ENCODE data around the gene CTNNA2. TPM values are rescaled to one million over a fixed set of nuclear protein-coding genes. Genes with fewer than 3 reads are reported as not detected.

Gene CTNNA2
- total and polyA plus RNA-seq, 12 donors = 0.09 to 0.57 (median 0.15) TPM; not detected in 9

- intact Hi-C loops (cut with DNase I) = no loop called here
- Histone ChIP-seq H3K27me3 (no peaks in the 10 kb centered on the region), H3K36me3 (no peaks in the 10 kb centered on the region), H3K4me3 (no peak overlapping the region), H3K4me1 (no peaks in the 10 kb centered on the region), H3K27ac (no peak overlapping the region), H3K9me3 (no peaks in the 10 kb centered on the region)
- DNase-seq = no peak
- ATAC-seq = no peak
- 72 to 74% methylated on average over 9 of the region's 9 CpGs for WGBS, 2 donors
- TF ChIP-seq CTCF (IDR thresholded peaks at IDR 0.05) = no peak
These were observed 98.7 kb downstream of the CTNNA2 start for GRCh38 chr2:79611448-79612016.

- no peaks in the 10 kb centered on the region for H3K9me3 ChIP-seq
- no peak for TF ChIP-seq CTCF (IDR thresholded peaks at IDR 0.05)
- no peak overlapping the region for H3K27ac ChIP-seq
- intact Hi-C loops (cut with DNase I) = no loop called here
- WGBS, 2 donors = 48 to 55% methylated on average over 6 of the region's 6 CpGs
- no peak overlapping the region for H3K4me3 ChIP-seq
- no peaks in the 10 kb centered on the region for H3K27me3 ChIP-seq
- DNase-seq (no peak), ATAC-seq (no peak)
- no peaks in the 10 kb centered on the region for H3K4me1 ChIP-seq
- H3K36me3 ChIP-seq = no peaks in the 10 kb centered on the region
These were observed 100.1 kb downstream of the CTNNA2 start for GRCh38 chr2:79612999-79613398.

DNA sequence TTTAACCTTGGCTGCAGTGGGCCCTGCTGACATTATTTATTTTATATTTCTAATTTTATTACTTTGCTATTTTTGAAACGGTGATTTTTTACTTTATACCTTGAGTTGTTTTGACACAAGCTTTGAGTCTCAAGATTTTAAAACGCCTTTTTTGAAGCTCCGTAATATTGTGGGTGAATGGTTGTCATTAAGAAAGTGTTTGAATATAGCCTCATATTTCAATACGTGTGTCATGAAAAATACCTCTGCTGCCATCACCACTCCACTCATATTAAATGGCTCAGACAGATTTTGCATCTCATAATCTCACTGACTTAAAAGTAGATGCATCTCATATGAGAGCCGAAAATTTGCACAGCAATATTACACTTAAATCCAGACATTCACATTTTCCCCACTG is 106.6 kb downstream of the CTNNA2 start:
- WGBS, 2 donors = 83 to 90% methylated on average over 5 of the region's 5 CpGs
- intact Hi-C loops (cut with DNase I) = no loop called here

DNA sequence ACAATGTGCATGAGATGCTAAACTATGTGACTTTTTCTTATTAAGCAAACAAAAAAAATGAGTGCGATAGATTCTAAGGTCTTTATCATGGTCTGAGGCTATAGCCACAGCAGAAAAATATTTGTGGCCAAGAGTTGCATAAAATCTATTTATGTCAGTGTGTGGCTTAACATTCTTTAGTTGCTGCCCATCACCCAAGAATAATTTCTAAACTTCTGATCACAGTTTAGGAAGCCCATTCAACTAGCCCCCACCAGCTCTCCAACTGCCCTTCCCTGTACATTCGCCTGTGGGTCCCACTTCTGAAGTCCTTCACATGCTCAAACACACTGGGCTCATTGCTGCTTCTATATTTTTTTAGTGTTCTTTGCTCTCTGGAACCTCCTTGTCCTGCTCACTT is 107.1 kb downstream of the CTNNA2 start:
- ATAC-seq (no peak), DNase-seq (no peak)
- H3K27ac ChIP-seq = no peak overlapping the region
- no peak for TF ChIP-seq CTCF (IDR thresholded peaks at IDR 0.05)
- 61 to 76% methylated on average over 2 of the region's 2 CpGs for WGBS, 2 donors
- H3K9me3 ChIP-seq = peaks cover 0 to 4% (median 0%) of the 10 kb centered on the region in 11 donors
- H3K4me3 ChIP-seq = no peak overlapping the region
- H3K4me1 ChIP-seq = no peaks in the 10 kb centered on the region
- no peaks in the 10 kb centered on the region for H3K27me3 ChIP-seq
- H3K36me3 ChIP-seq = no peaks in the 10 kb centered on the region
- intact Hi-C loops (cut with DNase I) = no loop called here

More for the DNA sequence above, 106.6 kb downstream of the CTNNA2 start:
- TF ChIP-seq CTCF (IDR thresholded peaks at IDR 0.05) = no peak
- DNase-seq (no peak), ATAC-seq (no peak)
- peaks cover 0 to 4% (median 0%) of the 10 kb centered on the region in 11 donors for H3K9me3 ChIP-seq
- no peaks in the 10 kb centered on the region for H3K27me3 ChIP-seq
- H3K27ac ChIP-seq = no peak overlapping the region
- H3K36me3 ChIP-seq = no peaks in the 10 kb centered on the region
- no peaks in the 10 kb centered on the region for H3K4me1 ChIP-seq
- H3K4me3 ChIP-seq = no peak overlapping the region

Measured in heart right ventricle (tissue), 16 donors.